GM19463 (cell line): Measurements from ENCODE around the gene NDC1.

ENCODE experiments used
- ATAC-seq: cut with Tn5 transposase; IDR thresholded peaks from one replicate; pipeline ENCODE4 v1.9.1; 2021; ENCODE audit warnings: mild to moderate bottlenecking, moderate library complexity; ENCODE audit not compliant: unreplicated experiment

Gene NDC1

DNA sequence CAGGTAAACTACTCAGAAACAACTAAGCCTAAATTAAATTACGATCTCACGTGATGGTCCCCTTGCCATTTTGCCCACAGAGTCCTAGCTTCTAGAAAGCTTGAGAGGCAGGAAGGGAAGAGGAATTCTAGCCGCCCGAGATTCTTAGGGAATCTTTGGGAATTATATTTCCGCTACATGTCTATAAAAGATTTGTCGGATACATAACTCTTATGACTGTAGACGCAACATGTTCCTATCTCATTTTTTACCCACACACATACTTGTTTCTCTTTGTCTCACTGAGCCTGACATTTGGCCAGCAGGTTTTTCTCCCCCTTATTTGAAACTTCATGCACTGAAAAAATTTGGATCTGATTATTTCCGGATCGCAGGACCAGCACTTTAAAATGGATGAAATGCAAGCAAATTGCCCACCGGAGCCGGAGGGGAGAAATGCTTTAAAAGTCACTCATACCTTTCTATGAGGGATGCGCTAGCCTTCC lies 104.6 kb downstream of the NDC1 start:
- ATAC-seq, result no peak

GRCh38 chr1:53732912-53733317 lies 105.2 kb downstream of the NDC1 start:
- ATAC-seq, result no peak

DNA sequence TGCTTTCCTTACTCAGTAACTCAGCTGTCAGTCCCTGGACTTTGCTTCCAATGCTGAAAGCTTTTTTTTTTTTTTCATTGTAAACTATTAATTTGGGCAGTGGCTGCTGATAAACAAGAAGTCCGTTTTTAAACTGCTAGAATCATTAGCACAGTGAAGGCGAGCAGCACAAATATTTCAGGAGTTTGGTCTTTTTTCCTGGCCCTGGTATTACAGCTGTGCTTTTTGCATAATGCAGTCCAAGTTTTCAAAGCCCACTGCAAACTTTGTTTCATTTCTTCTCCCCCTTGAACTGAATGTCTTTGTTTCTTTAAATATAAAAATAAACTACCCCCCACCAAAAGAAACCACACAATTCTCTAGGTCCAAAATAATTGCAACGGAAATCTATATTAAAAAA lies 105.7 kb downstream of the NDC1 start:
- ATAC-seq, result no peak

DNA sequence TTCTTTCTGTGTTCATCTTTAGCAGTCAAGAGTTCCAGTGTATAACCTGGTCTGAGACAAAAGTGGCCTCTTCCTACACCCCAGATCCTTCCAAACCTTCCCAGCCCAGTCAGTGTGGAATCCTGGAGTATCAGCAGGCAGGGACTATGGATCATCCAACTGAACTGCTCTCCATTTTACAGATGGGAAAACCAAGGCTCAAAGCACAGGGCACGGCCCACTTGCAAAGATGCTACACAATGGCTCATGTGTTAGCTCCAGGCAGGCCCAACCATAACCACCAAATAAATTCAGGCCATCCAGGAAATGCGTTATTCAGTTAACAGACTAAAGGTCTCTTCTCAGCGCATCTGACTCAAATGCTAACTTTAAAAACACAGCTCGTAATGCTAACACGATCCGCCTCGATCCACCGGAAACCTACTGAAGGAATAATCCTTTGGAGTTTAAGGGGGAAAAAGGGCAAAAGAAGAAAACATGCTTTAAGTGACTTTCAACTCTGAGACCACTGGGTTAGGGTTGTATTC lies 106.3 kb downstream of the NDC1 start:
- no peak for ATAC-seq

GRCh38 chr1:53731043-53731600 lies 107.0 kb downstream of the NDC1 start:
- ATAC-seq, result no peak

DNA sequence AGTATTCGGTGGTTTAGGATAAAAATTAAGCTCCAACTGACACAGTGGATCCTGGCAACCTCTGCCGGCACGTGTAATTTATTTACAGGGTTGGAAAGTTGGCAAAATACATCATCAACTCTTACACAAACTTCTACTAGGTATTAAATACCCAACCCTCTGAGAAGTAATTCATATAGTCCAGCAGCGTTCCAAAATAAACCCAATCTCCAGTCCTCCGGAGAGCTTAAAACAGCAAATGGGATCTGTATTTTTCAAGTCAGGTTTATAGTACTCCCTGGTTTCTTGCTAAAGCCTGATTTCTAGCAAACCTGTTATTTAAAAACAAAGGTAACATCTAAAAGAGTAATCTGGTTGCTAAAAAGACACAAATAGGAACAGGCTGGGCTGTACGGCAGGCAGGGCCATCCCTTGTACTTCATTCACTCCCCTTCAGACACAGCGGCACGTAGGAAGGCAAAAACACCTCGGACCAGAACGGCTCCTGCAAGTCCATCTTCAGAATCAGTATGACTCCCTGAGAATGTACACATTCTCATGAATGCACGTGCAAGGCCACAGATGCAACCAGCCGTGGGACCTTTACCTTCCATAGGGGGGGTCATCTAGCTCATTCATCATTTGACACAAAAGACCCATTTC lies 107.8 kb downstream of the NDC1 start:
- ATAC-seq, result no peak

- no peak for ATAC-seq
Observed at GRCh38 chr1:53729456-53730223, 108.5 kb downstream of the NDC1 start.

DNA sequence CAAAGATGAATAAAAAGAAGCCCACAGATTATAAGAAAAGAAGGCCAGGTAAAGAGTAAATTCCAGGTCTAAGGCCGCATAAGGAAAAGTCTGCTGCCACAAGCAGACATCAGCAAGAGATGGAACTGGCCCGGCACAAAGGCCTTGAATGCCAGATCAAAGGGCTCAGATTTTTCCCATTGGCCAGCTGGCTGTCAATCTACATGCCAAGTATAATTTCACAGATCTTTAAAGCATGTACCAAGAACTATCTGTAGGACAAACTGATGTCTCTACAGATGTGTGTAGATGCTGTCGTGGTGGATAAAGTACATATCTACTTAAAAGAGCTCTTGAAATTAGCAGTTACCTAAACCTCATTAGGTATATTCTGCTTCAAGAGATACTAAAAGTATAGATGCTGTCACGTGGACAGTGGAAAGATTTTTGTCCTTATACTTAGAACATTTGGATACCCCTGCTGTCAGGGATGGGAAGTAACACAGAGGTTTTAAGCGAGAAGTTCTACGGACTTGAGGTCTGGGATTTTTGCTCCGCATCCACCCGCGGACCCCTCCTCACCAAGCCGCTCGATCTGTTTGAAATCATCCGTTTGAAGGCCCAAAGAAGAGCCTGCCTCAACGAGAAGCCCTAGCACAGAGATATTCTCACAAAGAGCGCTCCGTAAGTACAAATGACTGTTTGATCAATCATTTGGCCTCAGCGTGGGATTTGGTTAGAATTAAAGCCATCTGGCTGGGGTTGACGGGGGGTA lies 109.2 kb downstream of the NDC1 start:
- ATAC-seq, result no peak

DNA sequence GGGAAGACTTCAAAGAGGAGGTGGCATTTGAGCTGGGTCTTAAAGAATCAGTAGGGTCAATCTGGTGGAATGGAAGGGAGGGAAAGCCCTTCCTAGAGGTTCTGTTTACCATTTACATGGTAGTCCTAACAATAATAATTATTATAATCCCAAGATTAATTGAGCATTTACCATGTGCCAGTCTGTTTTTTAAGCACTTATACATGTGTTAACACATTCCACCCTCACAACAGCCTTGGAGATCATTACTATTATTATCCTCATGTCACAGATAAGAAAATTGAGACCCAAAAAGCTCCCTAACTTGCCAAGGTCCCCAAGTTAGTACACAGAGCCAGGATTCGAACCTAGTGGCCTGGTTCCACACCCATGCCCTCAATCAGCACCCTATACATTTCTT lies 109.9 kb downstream of the NDC1 start:
- no peak for ATAC-seq

DNA sequence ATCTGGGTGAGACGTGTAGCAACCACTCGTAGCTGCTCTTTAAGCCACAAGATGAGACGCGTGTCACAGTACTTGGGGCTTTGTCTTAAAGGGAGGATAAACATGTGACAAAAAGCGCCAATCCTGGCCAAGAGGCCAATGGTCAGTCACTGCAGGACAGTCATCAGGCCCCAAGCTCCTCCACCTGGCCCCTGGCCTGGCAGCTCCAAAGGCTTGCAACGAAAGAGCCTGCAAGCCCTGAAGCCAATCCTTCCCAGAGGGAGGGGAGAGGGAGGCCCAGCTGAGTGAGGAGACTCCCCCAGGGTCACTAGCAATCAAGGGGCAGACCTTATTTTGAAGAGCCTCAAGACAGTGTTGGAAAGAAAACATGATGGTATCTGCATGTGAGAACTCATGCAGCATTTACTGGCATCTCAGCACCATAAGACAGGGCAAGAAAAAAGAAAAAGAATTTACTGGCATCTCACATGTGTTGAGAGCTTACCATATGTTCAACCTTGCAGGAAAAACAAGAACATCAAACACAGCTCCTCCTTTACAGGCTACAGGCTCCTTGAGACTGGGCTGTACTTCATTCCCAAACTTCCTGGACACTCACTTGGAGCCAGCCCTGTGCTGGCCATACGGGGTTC lies 110.5 kb downstream of the NDC1 start:
- no peak for ATAC-seq

GRCh38 chr1:53726009-53726600 lies 112.0 kb downstream of the NDC1 start:
- no peak for ATAC-seq

GRCh38 chr1:53725238-53725689 lies 112.8 kb downstream of the NDC1 start:
- no peak for ATAC-seq

GRCh38 chr1:53722025-53722424 lies 116.1 kb downstream of the NDC1 start:
- no peak for ATAC-seq

- ATAC-seq, result no peak
Observed at GRCh38 chr1:53721088-53721487, 117.0 kb downstream of the NDC1 start.

DNA sequence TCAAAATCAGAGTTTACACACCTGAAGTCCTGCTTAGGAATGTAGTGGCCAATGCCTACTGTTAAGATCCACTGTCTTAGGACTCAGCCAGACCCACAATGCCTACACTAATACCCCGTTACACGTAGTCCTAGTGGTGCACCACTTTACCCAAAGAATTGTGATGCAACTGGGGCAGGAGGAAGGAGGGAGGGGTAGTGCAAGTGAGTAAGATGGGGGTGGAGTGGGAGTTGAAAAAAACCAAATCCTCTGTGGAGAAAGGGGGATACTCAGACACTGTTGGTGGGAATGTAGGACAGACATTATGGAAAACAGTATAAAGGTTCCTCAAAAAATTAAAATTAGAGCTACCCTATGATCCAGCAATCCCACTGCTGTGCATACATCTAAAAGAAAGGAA lies 118.6 kb downstream of the NDC1 start:
- no peak for ATAC-seq

- no peak for ATAC-seq
Observed at GRCh38 chr1:53718443-53718842, 119.7 kb downstream of the NDC1 start.

- ATAC-seq, result no peak
Observed at GRCh38 chr1:53717025-53717804, 120.9 kb downstream of the NDC1 start.

DNA sequence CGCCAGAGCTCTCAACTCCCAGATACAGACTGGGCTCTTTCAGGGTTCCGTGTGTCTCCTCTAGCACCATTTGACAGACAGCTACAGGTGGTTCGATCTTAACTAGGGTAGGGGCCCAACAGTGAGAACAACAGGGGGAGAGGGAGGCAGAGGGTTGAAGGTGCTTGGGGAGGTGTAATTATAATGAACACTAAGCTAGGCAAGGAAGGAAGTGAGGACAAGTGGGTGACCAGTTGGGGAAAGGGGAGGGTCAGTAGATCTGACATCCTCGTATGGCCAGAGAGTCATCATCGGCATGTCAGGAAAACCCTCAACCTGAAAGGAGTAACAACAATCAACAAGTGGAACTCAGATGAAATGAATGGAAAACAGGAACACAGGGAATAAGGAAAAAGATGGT lies 121.9 kb downstream of the NDC1 start:
- ATAC-seq, result no peak

DNA sequence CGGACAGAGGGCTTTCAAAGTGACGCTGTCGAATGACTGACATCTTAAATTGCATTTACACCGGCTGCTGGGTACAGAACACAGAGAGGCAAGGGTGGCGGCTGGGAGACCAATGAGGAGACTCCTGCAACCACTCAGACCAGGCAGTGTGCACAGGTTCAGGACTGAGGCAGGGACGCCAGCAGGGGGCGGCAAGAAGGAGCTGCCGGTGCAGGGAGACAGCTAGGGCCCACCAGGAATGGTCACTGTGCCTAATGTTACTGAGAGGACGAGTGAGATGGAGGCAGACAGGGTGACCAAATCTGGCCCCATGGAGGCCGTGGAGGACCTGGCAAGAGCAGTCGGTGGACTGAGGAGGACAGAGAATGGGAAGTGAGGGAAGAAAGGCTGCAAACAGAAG lies 122.6 kb downstream of the NDC1 start:
- no peak for ATAC-seq
